ENCODE results near the gene EGF.

Gene EGF

DNA sequence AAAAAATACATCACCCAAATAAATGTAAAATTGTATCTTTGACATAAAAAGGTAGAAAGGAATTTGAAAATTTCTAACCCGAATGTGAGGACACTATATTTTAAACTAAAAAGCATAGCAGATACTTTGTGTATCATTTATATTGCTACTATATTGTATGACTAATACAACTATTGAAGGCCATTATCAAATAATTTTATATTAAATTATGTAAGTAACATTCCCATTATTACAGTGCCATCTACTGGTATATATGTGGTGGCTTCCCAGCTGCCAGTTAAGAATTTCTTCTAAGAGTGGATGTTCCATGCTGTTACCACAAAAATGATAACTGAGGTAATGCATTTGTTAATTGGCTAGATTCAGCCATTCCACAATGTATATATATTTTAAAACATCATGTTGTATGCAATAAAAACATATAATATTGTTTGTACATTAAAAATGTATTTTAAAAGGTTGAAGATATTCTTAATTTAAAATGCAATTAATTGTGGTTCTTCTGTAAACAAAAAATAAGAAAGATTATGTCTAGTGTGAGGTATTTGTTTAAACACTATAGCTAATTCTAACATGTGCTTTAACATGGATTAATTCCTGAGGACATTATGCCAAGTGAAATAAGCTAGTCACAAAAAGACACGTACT, 65.3 kb downstream of the EGF start:
- TF ChIP-seq, protein P1, sequence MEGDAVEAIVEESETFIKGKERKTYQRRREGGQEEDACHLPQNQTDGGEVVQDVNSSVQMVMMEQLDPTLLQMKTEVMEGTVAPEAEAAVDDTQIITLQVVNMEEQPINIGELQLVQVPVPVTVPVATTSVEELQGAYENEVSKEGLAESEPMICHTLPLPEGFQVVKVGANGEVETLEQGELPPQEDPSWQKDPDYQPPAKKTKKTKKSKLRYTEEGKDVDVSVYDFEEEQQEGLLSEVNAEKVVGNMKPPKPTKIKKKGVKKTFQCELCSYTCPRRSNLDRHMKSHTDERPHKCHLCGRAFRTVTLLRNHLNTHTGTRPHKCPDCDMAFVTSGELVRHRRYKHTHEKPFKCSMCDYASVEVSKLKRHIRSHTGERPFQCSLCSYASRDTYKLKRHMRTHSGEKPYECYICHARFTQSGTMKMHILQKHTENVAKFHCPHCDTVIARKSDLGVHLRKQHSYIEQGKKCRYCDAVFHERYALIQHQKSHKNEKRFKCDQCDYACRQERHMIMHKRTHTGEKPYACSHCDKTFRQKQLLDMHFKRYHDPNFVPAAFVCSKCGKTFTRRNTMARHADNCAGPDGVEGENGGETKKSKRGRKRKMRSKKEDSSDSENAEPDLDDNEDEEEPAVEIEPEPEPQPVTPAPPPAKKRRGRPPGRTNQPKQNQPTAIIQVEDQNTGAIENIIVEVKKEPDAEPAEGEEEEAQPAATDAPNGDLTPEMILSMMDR (conservative IDR thresholded peaks at IDR 0.05; ENCODE audit: control insufficient read depth, insufficient read depth, low read depth, low read length), result peak; percentile 62
- peak; percentile 61 for DNase-seq (ENCODE audit: low read depth)
- H3K4me3 ChIP-seq (ENCODE audit: control insufficient read depth, low read depth, low read length), result no peak overlapping the region

DNA sequence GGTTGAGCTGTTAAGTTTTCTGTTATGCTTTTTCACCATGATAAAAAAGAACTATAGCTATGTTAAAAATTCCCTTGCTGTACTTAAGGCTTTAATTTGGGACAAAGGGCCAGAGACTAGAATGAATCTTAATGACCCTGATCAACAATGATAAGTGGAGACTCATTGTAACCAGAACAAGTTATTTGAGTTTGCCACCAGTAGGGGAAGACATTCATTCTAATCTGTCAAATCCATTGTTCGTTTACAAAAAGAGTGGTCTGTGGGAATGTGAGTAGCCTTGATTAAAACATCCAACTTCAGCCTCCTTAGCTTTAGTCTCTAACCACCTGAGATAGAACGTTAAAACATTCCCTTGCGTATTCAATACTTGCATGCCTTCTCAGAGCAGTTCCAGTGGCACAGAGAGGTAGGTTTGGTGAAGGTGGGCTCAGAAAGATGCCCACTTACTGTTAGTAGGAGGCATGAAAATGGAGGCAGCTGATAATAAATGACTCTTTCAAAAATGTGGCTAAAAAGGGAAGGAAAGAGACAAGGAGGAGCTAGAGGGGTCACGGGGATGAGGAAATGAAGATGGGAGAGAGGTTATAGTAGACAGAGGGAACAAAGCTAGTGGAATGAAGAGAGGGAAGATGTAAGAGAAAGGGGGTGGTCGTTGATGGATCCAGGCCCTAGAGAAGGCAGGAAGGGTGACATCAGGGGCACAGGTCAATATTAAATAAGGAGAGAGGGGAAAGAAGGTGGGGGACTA, 66.2 kb downstream of the EGF start:
- H3K4me3 ChIP-seq (ENCODE audit: control insufficient read depth, low read depth, low read length), result no peak overlapping the region
- no peak for DNase-seq (ENCODE audit: low read depth)
- TF ChIP-seq, protein P1 (conservative IDR thresholded peaks at IDR 0.05; ENCODE audit: control insufficient read depth, insufficient read depth, low read depth, low read length), result peak; percentile 2

DNA sequence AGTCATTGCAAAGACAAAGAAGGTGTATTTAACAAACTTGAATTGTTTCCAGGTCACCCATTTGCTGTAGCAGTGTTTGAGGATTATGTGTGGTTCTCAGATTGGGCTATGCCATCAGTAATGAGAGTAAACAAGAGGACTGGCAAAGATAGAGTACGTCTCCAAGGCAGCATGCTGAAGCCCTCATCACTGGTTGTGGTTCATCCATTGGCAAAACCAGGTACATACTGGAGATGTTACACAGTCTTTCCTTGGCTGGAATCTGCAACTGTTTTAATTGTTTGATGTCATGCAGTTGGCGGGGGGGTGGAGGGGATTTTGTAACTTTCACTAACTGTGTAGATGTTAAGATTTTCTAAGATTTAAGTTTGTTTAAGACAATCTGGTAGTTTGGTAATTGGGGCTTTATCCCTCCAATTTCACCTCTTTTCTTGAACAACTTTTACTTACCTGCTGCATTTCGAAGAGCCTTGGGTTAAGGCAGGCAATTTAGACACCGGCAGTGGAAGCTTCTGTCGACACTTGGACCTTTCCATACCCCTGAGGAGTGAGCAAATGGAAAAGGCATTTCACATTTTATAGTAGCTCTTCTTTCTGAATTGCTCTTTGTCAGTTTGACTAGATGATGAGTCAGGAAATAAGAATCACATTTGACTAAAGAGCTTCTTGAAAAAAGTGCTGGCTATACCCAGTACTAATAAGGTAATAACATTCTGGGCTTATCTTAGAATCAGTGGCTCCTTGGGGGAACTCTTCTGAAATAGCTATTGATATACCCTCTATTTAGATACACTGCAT, 67.4 kb downstream of the EGF start:
- H3K4me3 ChIP-seq (ENCODE audit: control insufficient read depth, low read depth, low read length), result no peak overlapping the region
- TF ChIP-seq, protein P1 (conservative IDR thresholded peaks at IDR 0.05; ENCODE audit: control insufficient read depth, insufficient read depth, low read depth, low read length), result no peak
- peak; percentile 51 for DNase-seq (ENCODE audit: low read depth)

DNA sequence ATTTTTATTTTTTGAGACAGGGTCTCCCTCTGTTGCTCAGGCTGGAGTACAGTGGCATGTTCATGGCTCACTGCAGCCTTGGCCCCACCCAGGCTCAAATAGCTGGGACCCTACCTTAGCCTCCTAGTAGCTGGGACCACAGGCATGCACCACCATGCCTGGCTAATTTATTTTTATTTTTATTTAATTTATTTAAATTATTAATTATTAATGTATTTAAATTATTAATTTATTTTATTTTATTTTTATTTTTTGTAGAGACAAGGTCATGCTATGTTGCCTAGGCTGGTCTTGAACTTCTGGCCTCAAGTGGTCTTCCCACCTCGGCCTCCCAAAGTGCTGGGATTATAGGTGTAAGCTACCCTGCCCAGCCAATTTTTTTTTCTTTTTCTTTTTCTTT, 69.3 kb downstream of the EGF start:
- no peak for DNase-seq (ENCODE audit: low read depth)
- no peak overlapping the region for H3K4me3 ChIP-seq (ENCODE audit: control insufficient read depth, low read depth, low read length)
- TF ChIP-seq, protein P1 (conservative IDR thresholded peaks at IDR 0.05; ENCODE audit: control insufficient read depth, insufficient read depth, low read depth, low read length), result no peak

DNA sequence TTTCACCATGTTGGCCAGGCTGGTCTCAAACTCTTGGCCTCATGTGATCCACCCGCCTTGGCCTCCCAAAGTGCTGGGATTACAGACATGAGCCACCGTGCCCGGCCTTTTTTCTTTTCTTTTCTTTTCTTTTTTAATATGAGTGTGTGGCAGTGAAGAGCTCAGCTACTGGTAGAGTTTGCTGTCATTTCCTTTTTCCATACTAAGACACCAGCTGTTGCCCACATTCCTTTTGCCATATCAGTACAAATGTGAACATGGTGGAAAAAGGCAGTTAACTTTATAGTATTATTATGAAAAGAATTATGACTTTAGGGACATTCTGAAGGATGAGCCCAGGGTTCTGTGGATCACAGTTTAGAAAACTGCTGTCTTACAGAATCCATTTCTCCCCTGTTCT, 69.8 kb downstream of the EGF start:
- TF ChIP-seq, protein P1 (conservative IDR thresholded peaks at IDR 0.05; ENCODE audit: control insufficient read depth, insufficient read depth, low read depth, low read length), result no peak
- DNase-seq (ENCODE audit: low read depth), result no peak
- H3K4me3 ChIP-seq (ENCODE audit: control insufficient read depth, low read depth, low read length), result no peak overlapping the region

DNA sequence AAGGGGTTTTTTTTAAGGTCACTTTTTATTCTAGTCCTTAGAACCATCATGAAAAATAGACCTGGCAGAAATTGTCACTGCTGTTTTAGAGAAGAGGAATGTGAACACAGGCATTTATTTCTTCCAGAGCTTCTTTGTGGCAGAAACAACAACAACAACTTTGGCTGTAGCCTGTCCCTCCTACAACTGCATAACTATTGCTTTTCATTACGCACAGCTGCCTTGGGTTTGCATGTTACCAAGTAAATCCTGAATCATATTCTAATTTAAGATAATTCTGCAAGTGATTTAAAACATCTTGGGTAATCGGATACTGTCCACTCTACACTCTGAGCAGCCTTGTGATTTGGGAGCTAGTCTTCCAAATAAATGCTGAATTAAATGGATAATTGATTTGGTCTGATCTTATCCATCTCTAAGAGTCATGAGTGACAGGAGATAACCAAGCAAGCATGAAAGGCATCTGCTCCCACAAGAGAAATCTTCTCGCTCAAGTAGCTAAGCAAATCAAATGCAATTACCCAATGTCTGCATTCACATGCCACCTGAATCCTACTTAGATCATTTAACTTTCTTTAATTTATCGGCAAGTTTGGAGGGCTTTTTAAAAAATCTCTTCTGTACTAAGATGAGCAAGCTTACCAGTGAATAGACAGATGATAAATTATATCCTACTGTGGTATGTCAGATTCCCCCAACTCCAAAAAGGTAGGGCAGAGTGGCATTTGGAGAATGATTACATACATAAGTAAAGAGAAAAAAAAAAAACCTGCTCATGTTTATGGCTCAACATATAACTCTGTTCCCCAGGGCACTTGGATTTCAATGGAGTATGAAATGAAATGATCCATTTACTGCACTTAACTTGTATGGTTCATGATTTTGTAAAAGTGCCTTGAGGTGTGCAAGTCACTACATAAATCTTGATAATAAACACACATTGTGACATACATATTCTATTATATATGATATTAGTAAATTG, 73.6 kb downstream of the EGF start:
- TF ChIP-seq, protein P1 (conservative IDR thresholded peaks at IDR 0.05; ENCODE audit: control insufficient read depth, insufficient read depth, low read depth, low read length), result no peak
- peak; percentile 34 for DNase-seq (ENCODE audit: low read depth)

More for the DNA sequence above, 73.6 kb downstream of the EGF start:
- H3K4me3 ChIP-seq (ENCODE audit: control insufficient read depth, low read depth, low read length), result no peak overlapping the region
